AG10803 (cell line): ENCODE measurements around the gene SFTPB.

Experiments
- DNase-seq: peaks from one replicate; pipeline ENCODE4 v3.0.0; 2010; ENCODE audit warnings: low read depth
- H3K4me3 ChIP-seq: 2 replicates; pipeline ENCODE4 v1.5.1; 2011; ENCODE audit warnings: mild to moderate bottlenecking, low read length, control low read depth
- CTCF ChIP-seq: conservative IDR thresholded peaks from 2 replicates; pipeline ENCODE4 v1.5.1; 2011; ENCODE audit warnings: mild to moderate bottlenecking, low read length, control low read depth, inconsistent platforms

SFTPB gene

GRCh38 chr2:85652056-85652455, 15.9 kb downstream of the SFTPB start:
- no peak for TF ChIP-seq CTCF
- DNase-seq, result no peak
- no peak overlapping the region for H3K4me3 ChIP-seq

- DNase-seq, result no peak
- no peak overlapping the region for H3K4me3 ChIP-seq
Observed at GRCh38 chr2:85651097-85651496, 16.9 kb downstream of the SFTPB start.

GRCh38 chr2:85650456-85650855, 17.5 kb downstream of the SFTPB start:
- TF ChIP-seq CTCF, result no peak
- no peak overlapping the region for H3K4me3 ChIP-seq
- DNase-seq, result no peak

More at GRCh38 chr2:85651097-85651496, 16.9 kb downstream of the SFTPB start:
- no peak for TF ChIP-seq CTCF

GRCh38 chr2:85649201-85650190, 18.5 kb downstream of the SFTPB start:
- no peak for TF ChIP-seq CTCF
- peak; percentile 80 for DNase-seq
- no peak overlapping the region for H3K4me3 ChIP-seq

- no peak overlapping the region for H3K4me3 ChIP-seq
- peak; percentile 69 for TF ChIP-seq CTCF
- DNase-seq, result peak; percentile 66
Observed at GRCh38 chr2:85648619-85649018, 19.4 kb downstream of the SFTPB start.

- no peak overlapping the region for H3K4me3 ChIP-seq
- no peak for DNase-seq
- no peak for TF ChIP-seq CTCF
Observed at GRCh38 chr2:85647823-85648526, 20.0 kb downstream of the SFTPB start.
